H1 (cell line): Measurements from ENCODE around the gene AVL9. TPM values are rescaled to one million over a fixed set of nuclear protein-coding genes. Genes with fewer than 3 reads are reported as not detected.

Experiments
- BCL11A ChIP-seq, 2 experiments: IDR thresholded peaks; one replicate each; pipeline ENCODE4 v1.6.1; 2011; ENCODE audit warnings: low read depth in 2 of 2, low read length in 2 of 2, mild to moderate bottlenecking in 2 of 2
- CEBPB ChIP-seq: IDR thresholded peaks from 2 replicates; pipeline ENCODE4 v1.6.1; 2012; ENCODE audit warnings: low read depth, low read length
- PHF8 ChIP-seq: fragments of 200-600 bp; sonication (generic); conservative IDR thresholded peaks from 2 replicates; pipeline ENCODE4 v1.7.1; 2012; ENCODE audit warnings: low read depth, mild to moderate bottlenecking, inconsistent platforms, low read length, moderate library complexity
- polyA plus RNA-seq, 7 experiments: library from polyadenylated mRNA; depleted of rRNA in 3 of 7; stranded (reverse) in 5 of 7; unstranded in 2 of 7; fragments of >200 nt in 5 of 7; fragments of 200-250 nt in 2 of 7; gene quantifications; 1 replicate in 5 of 7; 2 replicates in 1 of 7; 4 replicates in 1 of 7; pipeline versions ENCODE4 v1.2.1 to v1.2.3, GENCODE V29; 2011 to 2013; ENCODE audit warnings: missing spikeins in 2 of 7, mixed read lengths in 2 of 7
- total RNA-seq: library from RNA; stranded (reverse); fragmentation: NEBNext Ultra II Directional; extraction: Animal tissue kit (Norgen Biotek cat#: 25700); gene quantifications from 2 replicates; pipeline ENCODE4 v1.2.1, GENCODE V29; 2021

Gene AVL9
- total and polyA plus RNA-seq, 2 of the 8 experiments (the other 6 are each of a cell fraction or from before 2014, with no cell fraction given) = 15.5 to 42.1 TPM

- no peak for TF ChIP-seq CEBPB
- no peak for TF ChIP-seq PHF8
- no peak for TF ChIP-seq BCL11A (IDR thresholded peaks at IDR 0.05; ENCODE audit: low read depth in 2 of 2, low read length in 2 of 2)
Measured at GRCh38 chr7:32462451-32462850, 32.8 kb upstream of the AVL9 start (continued).
